ENCODE measurements around the gene CHAF1B.
"Not testable (repeated sequence)": the region's sequence is repeated elsewhere in the genome, so short reads cannot be mapped to it uniquely, and the experiment has no call there.

The CHAF1B gene

GRCh38 chr21:36385233-36386030 is at the start of gene CHAF1B:
Gene CHAF1B (plus strand): TSS chr21:36385392. CDS start chr21:36386137, 745 bp downstream.
- H3K27me3 Mint-ChIP-seq, result no peaks in the 10 kb centered on the region
- H3K36me3 Mint-ChIP-seq, result no peaks in the 10 kb centered on the region
- H3K4me1 Mint-ChIP-seq, result peaks cover 3% of the 10 kb centered on the region
- no peak within 1 kb of the TSS for H3K27ac Mint-ChIP-seq
- H3K4me3 Mint-ChIP-seq, result peak within 1 kb of the TSS; percentile 81
- no peaks in the 10 kb centered on the region for H3K9me3 Mint-ChIP-seq
- peak; percentile 88 to 93 for DNase-seq (ENCODE audit: low spot score in 2 of 2)
- ATAC-seq (ENCODE audit: low read depth), result peak; percentile 95

- no peaks in the 10 kb centered on the region for H3K9me3 Mint-ChIP-seq
- H3K4me1 Mint-ChIP-seq, result peaks cover 9% of the 10 kb centered on the region
- DNase-seq (ENCODE audit: low spot score in 2 of 2) (no peak), ATAC-seq (ENCODE audit: low read depth) (no peak)
- no peaks in the 10 kb centered on the region for H3K27me3 Mint-ChIP-seq
- H3K27ac Mint-ChIP-seq, result no peak overlapping the region
- peaks cover 29% of the 10 kb centered on the region for H3K36me3 Mint-ChIP-seq
- no peak overlapping the region for H3K4me3 Mint-ChIP-seq
Observed at GRCh38 chr21:36337099-36337509, 48.1 kb upstream of the CHAF1B start.

DNA sequence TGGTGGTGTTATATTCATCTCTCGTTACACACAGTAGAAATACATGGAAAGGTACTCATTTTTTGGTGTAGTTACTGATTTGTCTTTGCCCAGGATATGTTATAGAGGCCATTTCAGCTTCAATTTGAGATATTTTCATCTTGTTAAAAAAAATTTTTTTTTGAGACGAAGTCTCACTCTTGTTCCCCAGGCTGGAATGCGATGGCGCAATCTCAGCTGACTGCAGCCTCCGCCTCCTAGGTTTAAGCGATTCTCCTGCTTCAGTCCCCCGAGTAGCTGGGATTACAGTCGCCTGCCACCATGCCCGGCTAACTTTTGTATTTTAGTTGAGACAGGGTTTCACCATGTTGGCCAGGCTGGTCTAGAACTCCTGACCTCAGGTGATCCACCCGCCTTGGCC is 46.2 kb upstream of the CHAF1B start:
- Mint-ChIP-seq H3K36me3 (peaks cover 29% of the 10 kb centered on the region), H3K4me3 (no peak overlapping the region), H3K27ac (no peak overlapping the region), H3K27me3 (no peaks in the 10 kb centered on the region), H3K4me1 (peaks cover 7% of the 10 kb centered on the region), H3K9me3 (no peaks in the 10 kb centered on the region)
- no peak for DNase-seq (ENCODE audit: low spot score in 2 of 2)
- no peak for ATAC-seq (ENCODE audit: low read depth)

GRCh38 chr21:36342581-36342980 is 42.6 kb upstream of the CHAF1B start:
- H3K9me3 Mint-ChIP-seq; H3K4me3 Mint-ChIP-seq; H3K27ac Mint-ChIP-seq; H3K4me1 Mint-ChIP-seq; DNase-seq (ENCODE audit: low spot score in 2 of 2); H3K27me3 Mint-ChIP-seq; ATAC-seq (ENCODE audit: low read depth): not testable (repeated sequence)
- peaks cover 19% of the 10 kb centered on the region for H3K36me3 Mint-ChIP-seq

DNA sequence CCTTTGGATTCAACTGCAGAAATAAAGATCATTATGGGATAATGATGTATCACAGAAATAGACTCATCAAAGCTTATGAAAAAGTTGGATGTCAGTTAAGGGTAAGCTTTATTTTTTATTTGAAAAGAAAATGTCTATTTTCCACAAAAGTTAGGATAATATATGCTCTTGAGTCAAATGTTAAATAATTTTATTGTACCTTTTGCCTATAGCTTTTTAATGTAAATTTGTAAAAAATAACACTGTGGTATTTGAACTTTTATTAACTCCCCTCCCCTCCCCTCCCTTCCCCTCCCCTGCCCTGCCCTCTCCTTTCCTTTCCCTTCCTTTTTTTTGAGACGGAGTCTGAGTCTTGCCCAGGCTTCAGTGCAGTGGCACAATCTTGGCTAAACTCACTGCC is 40.3 kb upstream of the CHAF1B start:
- H3K4me1 Mint-ChIP-seq, result peaks cover 2% of the 10 kb centered on the region
- H3K27me3 Mint-ChIP-seq, result no peaks in the 10 kb centered on the region
- no peak overlapping the region for H3K27ac Mint-ChIP-seq
- H3K9me3 Mint-ChIP-seq, result no peaks in the 10 kb centered on the region
- ATAC-seq (ENCODE audit: low read depth), result no peak
- peaks cover 11% of the 10 kb centered on the region for H3K36me3 Mint-ChIP-seq
- no peak for DNase-seq (ENCODE audit: low spot score in 2 of 2)
- no peak overlapping the region for H3K4me3 Mint-ChIP-seq

GRCh38 chr21:36347278-36347961 is 37.8 kb upstream of the CHAF1B start:
- Mint-ChIP-seq H3K4me1 (peaks cover 2% of the 10 kb centered on the region), H3K4me3 (no peak overlapping the region), H3K9me3 (no peaks in the 10 kb centered on the region), H3K27me3 (no peaks in the 10 kb centered on the region), H3K36me3 (peaks cover 16% of the 10 kb centered on the region), H3K27ac (peak overlapping the region; percentile 3)
- DNase-seq (ENCODE audit: low spot score in 2 of 2), result no peak
- no peak for ATAC-seq (ENCODE audit: low read depth)

- Mint-ChIP-seq H3K27me3 (no peaks in the 10 kb centered on the region), H3K27ac (peak overlapping the region; percentile 3), H3K36me3 (peaks cover 16% of the 10 kb centered on the region), H3K9me3 (no peaks in the 10 kb centered on the region), H3K4me1 (peaks cover 2% of the 10 kb centered on the region), H3K4me3 (no peak overlapping the region)
- DNase-seq (ENCODE audit: low spot score in 2 of 2) (no peak), ATAC-seq (ENCODE audit: low read depth) (no peak)
Observed at GRCh38 chr21:36347962-36348328, 37.2 kb upstream of the CHAF1B start.

GRCh38 chr21:36349315-36349714 is 35.9 kb upstream of the CHAF1B start:
- H3K36me3 Mint-ChIP-seq, result peaks cover 16% of the 10 kb centered on the region
- H3K27ac Mint-ChIP-seq, result no peak overlapping the region
- H3K27me3 Mint-ChIP-seq, result no peaks in the 10 kb centered on the region
- H3K4me3 Mint-ChIP-seq, result no peak overlapping the region
- H3K9me3 Mint-ChIP-seq, result no peaks in the 10 kb centered on the region
- no peak for DNase-seq (ENCODE audit: low spot score in 2 of 2)
- H3K4me1 Mint-ChIP-seq, result peaks cover 2% of the 10 kb centered on the region
- ATAC-seq (ENCODE audit: low read depth), result no peak

- ATAC-seq (ENCODE audit: low read depth), result no peak
- Mint-ChIP-seq H3K9me3 (no peaks in the 10 kb centered on the region), H3K4me3 (no peak overlapping the region), H3K27ac (no peak overlapping the region), H3K4me1 (peaks cover 7% of the 10 kb centered on the region), H3K27me3 (no peaks in the 10 kb centered on the region), H3K36me3 (peaks cover 20% of the 10 kb centered on the region)
- DNase-seq (ENCODE audit: low spot score in 2 of 2), result no peak
Observed at GRCh38 chr21:36350282-36350910, 34.8 kb upstream of the CHAF1B start.

DNA sequence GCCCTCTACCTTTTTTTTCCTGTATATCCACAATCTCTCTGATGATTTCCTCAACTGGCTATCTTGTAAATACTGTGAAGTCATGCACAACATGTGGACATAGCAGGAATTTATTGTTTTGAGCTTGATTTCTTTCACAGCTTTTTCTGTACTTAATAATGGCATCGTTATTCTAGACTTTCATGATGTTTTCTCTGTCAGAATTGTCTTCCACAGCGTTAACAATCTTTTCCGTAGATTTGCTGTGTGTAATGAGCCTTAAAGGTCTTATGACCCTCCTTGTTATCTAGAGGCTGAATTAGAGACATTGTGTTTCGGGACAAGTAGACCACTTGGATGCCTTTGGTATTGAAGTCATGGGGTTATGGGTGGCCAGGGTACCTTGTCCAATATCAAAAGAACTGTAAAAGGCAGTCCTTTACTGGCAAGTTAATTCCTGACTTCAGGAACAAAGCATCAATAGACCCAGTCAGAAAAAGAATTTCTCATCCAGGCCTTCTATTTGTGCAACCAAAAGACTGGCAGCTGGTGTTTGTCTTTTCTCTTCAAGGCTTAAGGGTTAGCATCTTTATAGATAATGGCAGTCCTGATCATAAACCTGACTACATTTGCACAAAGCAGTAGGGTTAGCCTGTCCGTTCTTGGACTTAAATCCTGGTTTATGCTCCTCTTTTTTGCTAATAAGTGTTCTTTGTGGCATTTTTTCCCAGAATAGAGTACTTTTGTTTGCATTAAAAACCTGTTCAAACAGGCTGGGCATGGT is 30.1 kb upstream of the CHAF1B start:
- H3K4me1 Mint-ChIP-seq, result peaks cover 5% of the 10 kb centered on the region
- peaks cover 25% of the 10 kb centered on the region for H3K36me3 Mint-ChIP-seq

GRCh38 chr21:36355868-36356267 is 29.3 kb upstream of the CHAF1B start:
- Mint-ChIP-seq H3K9me3 (no peaks in the 10 kb centered on the region), H3K27me3 (no peaks in the 10 kb centered on the region), H3K4me3 (no peak overlapping the region), H3K4me1 (peaks cover 5% of the 10 kb centered on the region), H3K36me3 (peaks cover 30% of the 10 kb centered on the region), H3K27ac (no peak overlapping the region)
- DNase-seq (ENCODE audit: low spot score in 2 of 2) (no peak), ATAC-seq (ENCODE audit: low read depth) (no peak)

More for the DNA sequence above, 30.1 kb upstream of the CHAF1B start:
- no peak overlapping the region for H3K4me3 Mint-ChIP-seq
- peak overlapping the region; percentile 52 for H3K27ac Mint-ChIP-seq
- DNase-seq (ENCODE audit: low spot score in 2 of 2) (no peak), ATAC-seq (ENCODE audit: low read depth) (no peak)
- no peaks in the 10 kb centered on the region for H3K27me3 Mint-ChIP-seq
- no peaks in the 10 kb centered on the region for H3K9me3 Mint-ChIP-seq

DNA sequence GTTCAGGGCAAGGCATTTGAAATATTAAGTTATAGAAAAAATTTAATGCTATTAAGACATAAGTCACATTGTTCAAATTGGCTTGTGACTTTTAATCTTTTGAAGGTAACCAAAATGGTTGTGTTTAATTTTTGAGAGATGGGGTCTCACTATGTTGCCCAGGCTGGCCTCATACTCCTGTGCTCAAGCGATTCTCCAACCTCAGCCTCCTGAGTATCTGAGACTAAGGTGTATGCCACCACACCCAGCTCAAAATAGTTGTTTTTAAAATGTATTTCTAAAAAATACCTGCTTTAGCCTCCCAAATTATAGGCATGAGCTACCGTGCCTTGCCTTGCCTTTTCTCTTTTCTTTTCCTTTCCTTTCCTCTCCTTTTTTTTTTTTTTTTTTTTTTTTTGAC is 26.0 kb upstream of the CHAF1B start:
- Mint-ChIP-seq H3K27ac (no peak overlapping the region), H3K27me3 (no peaks in the 10 kb centered on the region), H3K4me3 (no peak overlapping the region)

GRCh38 chr21:36369064-36369685 is 16.0 kb upstream of the CHAF1B start:
- Mint-ChIP-seq H3K9me3 (no peaks in the 10 kb centered on the region), H3K27ac (peak overlapping the region; percentile 72), H3K36me3 (peaks cover 49% of the 10 kb centered on the region), H3K4me3 (no peak overlapping the region), H3K4me1 (peaks cover 8% of the 10 kb centered on the region), H3K27me3 (no peaks in the 10 kb centered on the region)
- ATAC-seq (ENCODE audit: low read depth) (no peak), DNase-seq (ENCODE audit: low spot score in 2 of 2) (no peak)

More for the DNA sequence above, 26.0 kb upstream of the CHAF1B start:
- H3K36me3 Mint-ChIP-seq, result peaks cover 33% of the 10 kb centered on the region
- H3K9me3 Mint-ChIP-seq, result no peaks in the 10 kb centered on the region
- ATAC-seq (ENCODE audit: low read depth) (no peak), DNase-seq (ENCODE audit: low spot score in 2 of 2) (no peak)
- H3K4me1 Mint-ChIP-seq, result peaks cover 5% of the 10 kb centered on the region

Data from memory B cell (primary cell).